Smooth muscle cell (in vitro differentiated cells): ENCODE measurements around the gene ARHGAP19. TPM values are rescaled to one million over a fixed set of nuclear protein-coding genes. Genes with fewer than 3 reads are reported as not detected.
A peak's percentile ranks its signal among the peaks of the same experiment; 100 is the strongest.
"Not testable (repeated sequence)": the region's sequence is repeated elsewhere in the genome, so short reads cannot be mapped to it uniquely, and the experiment has no call there.

Experiments
- DNase-seq: peaks from one replicate; lab custom pipeline; 2025; ENCODE audit not compliant: unreplicated experiment; lab: John Stamatoyannopoulos, UW
- H2AFZ ChIP-seq: fragments of 200-600 bp; sonication (generic); 2 replicates; pipeline ENCODE4 v1.6.0; 2016; ENCODE audit warnings: antibody characterized with exemption, low read depth, mild to moderate bottlenecking
- H3F3A ChIP-seq: fragments of 200-600 bp; sonication (generic); 2 replicates; pipeline ENCODE4 v1.6.0; 2017; ENCODE audit warnings: antibody characterized with exemption, low read depth
- H3K27ac ChIP-seq: fragments of 200-600 bp; sonication (generic); 2 replicates; pipeline ENCODE4 v1.5.1; 2016; ENCODE audit warnings: low read depth, mild to moderate bottlenecking
- H3K27me3 ChIP-seq: fragments of 200-600 bp; sonication (generic); 2 replicates; pipeline ENCODE4 v1.6.1; 2016; ENCODE audit warnings: low read depth, mild to moderate bottlenecking
- H3K36me3 ChIP-seq: fragments of 200-600 bp; sonication (generic); 2 replicates; pipeline ENCODE4 v1.5.1; 2016; ENCODE audit warnings: low read depth
- H3K4me1 ChIP-seq: fragments of 200-600 bp; sonication (generic); 2 replicates; pipeline ENCODE4 v1.5.1; 2016; ENCODE audit warnings: low read depth
- H3K4me2 ChIP-seq: fragments of 200-600 bp; sonication (generic); 2 replicates; pipeline ENCODE4 v1.6.0; 2016; ENCODE audit warnings: mild to moderate bottlenecking
- H3K4me3 ChIP-seq: fragments of 200-600 bp; sonication (generic); 2 replicates; pipeline ENCODE4 v1.5.1; 2016; ENCODE audit warnings: mild to moderate bottlenecking
- H3K79me2 ChIP-seq: fragments of 200-600 bp; sonication (generic); 2 replicates; pipeline ENCODE4 v1.6.0; 2016; ENCODE audit warnings: low read depth, mild to moderate bottlenecking
- H3K9ac ChIP-seq: fragments of 200-600 bp; sonication (generic); 2 replicates; pipeline ENCODE4 v1.6.0; 2016; ENCODE audit warnings: low read depth
- H3K9me3 ChIP-seq: fragments of 200-600 bp; sonication (generic); replicated peaks from 2 replicates; pipeline ENCODE4 v1.5.1; 2016; ENCODE audit warnings: low read depth
- H4K20me1 ChIP-seq: fragments of 200-600 bp; sonication (generic); 2 replicates; pipeline ENCODE4 v1.6.0; 2016; ENCODE audit warnings: low read depth
- WGBS: methylation state at CpG from one replicate; pipeline ENCODE4 v1.1.7; 2016; ENCODE audit warnings: low lambda C conversion rate; 5-methylcytosine and 5-hydroxymethylcytosine counted together
- polyA plus RNA-seq: library from polyadenylated mRNA; unstranded; fragments of >200 nt; fragmentation: Nextera tagmentation; extraction: Ambion mirVana; gene quantifications from 2 replicates; pipeline ENCODE4 v1.2.1, GENCODE V29; 2016
- total RNA-seq: library from RNA; depleted of rRNA; stranded (reverse); fragments of >200 nt; gene quantifications from 2 replicates; pipeline ENCODE4 v1.2.3, GENCODE V29; 2014
- TF ChIP-seq, protein P1 (sequence below): fragments of 200-600 bp; sonication (generic); IDR thresholded peaks from 2 replicates; pipeline ENCODE4 v1.5.1; 2017; ENCODE audit warnings: borderline replicate concordance, mild to moderate bottlenecking, antibody characterized with exemption; ENCODE audit not compliant: insufficient read depth, poor library complexity, severe bottlenecking

The ARHGAP19 gene
- total and polyA plus RNA-seq, 2 experiments from 2014 or later = 3.5 to 20.5 TPM

DNA sequence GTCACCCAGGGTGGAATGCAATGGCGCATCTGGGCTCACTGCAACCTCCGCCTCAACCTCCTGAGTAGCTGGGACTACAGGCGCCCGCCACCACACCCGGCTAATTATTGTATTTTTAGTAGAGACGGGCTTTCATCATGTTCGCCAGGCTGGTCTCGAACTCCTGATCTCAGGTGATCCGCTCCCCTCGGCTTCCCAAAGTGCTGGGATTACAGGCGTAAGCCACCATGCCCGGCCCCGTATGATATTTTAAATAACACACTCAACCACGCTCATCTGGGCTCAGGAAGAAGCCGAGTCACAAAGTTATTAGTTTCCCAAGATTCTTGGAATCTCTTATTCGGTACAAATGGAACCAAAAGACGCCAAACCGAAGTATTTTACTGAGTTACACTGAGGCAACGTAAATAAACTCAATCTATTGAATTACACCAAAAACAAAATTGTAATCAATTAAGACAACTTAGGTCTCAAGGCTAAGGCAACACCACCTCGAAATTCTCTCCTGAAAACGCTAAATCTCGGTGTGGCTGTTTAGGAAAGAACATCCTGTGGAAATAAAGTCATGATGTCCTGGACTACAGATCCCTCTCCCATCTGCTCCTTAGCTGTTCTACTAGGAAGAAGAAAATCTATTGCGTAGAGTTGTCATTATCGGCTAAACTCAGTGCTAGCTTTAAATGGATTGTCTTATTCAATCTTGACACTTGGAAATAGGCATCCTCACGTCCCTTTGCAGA lies 910 bp downstream of the ARHGAP19 start:
- no peaks in the 10 kb centered on the region for H3K36me3 ChIP-seq
- H3K9me3 ChIP-seq = no peaks in the 10 kb centered on the region
- WGBS = 62% methylated on average over 25 of the region's 25 CpGs
- peaks cover 25% of the 10 kb centered on the region for H3K79me2 ChIP-seq
- H3K4me2 ChIP-seq = peak overlapping the region; percentile 86
- H3K4me3 ChIP-seq = peak overlapping the region; percentile 67
- no peaks in the 10 kb centered on the region for H3K27me3 ChIP-seq
- no peak for DNase-seq
- peaks cover 6% of the 10 kb centered on the region for H3K4me1 ChIP-seq
- no peaks in the 10 kb centered on the region for H4K20me1 ChIP-seq
- peak overlapping the region; percentile 81 for H2AFZ ChIP-seq
- peak overlapping the region; percentile 94 for H3K27ac ChIP-seq
- H3F3A ChIP-seq = peaks cover 6% of the 10 kb centered on the region
- peak overlapping the region; percentile 93 for H3K9ac ChIP-seq
- TF ChIP-seq, protein P1, sequence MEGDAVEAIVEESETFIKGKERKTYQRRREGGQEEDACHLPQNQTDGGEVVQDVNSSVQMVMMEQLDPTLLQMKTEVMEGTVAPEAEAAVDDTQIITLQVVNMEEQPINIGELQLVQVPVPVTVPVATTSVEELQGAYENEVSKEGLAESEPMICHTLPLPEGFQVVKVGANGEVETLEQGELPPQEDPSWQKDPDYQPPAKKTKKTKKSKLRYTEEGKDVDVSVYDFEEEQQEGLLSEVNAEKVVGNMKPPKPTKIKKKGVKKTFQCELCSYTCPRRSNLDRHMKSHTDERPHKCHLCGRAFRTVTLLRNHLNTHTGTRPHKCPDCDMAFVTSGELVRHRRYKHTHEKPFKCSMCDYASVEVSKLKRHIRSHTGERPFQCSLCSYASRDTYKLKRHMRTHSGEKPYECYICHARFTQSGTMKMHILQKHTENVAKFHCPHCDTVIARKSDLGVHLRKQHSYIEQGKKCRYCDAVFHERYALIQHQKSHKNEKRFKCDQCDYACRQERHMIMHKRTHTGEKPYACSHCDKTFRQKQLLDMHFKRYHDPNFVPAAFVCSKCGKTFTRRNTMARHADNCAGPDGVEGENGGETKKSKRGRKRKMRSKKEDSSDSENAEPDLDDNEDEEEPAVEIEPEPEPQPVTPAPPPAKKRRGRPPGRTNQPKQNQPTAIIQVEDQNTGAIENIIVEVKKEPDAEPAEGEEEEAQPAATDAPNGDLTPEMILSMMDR = no peak

- H4K20me1 ChIP-seq, H2AFZ ChIP-seq, H3K27me3 ChIP-seq, DNase-seq, H3F3A ChIP-seq, H3K4me1 ChIP-seq, H3K36me3 ChIP-seq, H3K9ac ChIP-seq, H3K9me3 ChIP-seq: not testable (repeated sequence)
- Histone ChIP-seq H3K27ac (peak overlapping the region; percentile 94), H3K79me2 (peaks cover 25% of the 10 kb centered on the region), H3K4me3 (peak overlapping the region; percentile 67), H3K4me2 (peak overlapping the region; percentile 86)
- WGBS = 89% methylated on average over 17 of the region's 17 CpGs
Observed at GRCh38 chr10:97290576-97291356, 1.7 kb downstream of the ARHGAP19 start.

GRCh38 chr10:97290076-97290475 lies 2.4 kb downstream of the ARHGAP19 start:
- peaks cover 25% of the 10 kb centered on the region for H3K79me2 ChIP-seq
- not testable (repeated sequence) for H3K36me3 ChIP-seq, DNase-seq, H3K4me1 ChIP-seq, H3K9me3 ChIP-seq, H2AFZ ChIP-seq, H3K4me2 ChIP-seq, H4K20me1 ChIP-seq, H3K27ac ChIP-seq, H3F3A ChIP-seq, H3K9ac ChIP-seq, H3K4me3 ChIP-seq, H3K27me3 ChIP-seq
- WGBS = 95% methylated on average over 13 of the region's 13 CpGs

- no peak overlapping the region for H3K4me3 ChIP-seq
- H3K4me2 ChIP-seq = no peak overlapping the region
- H3K4me1 ChIP-seq = no peaks in the 10 kb centered on the region
- no peak overlapping the region for H3K9ac ChIP-seq
- no peaks in the 10 kb centered on the region for H3K9me3 ChIP-seq
- H3K36me3 ChIP-seq = no peaks in the 10 kb centered on the region
- no peak overlapping the region for H2AFZ ChIP-seq
- H3K27me3 ChIP-seq = no peaks in the 10 kb centered on the region
- H3F3A ChIP-seq = no peaks in the 10 kb centered on the region
- 97% methylated on average over 3 of the region's 3 CpGs for WGBS
- no peak overlapping the region for H3K27ac ChIP-seq
- H3K79me2 ChIP-seq = peaks cover 17% of the 10 kb centered on the region
- H4K20me1 ChIP-seq = peaks cover 5% of the 10 kb centered on the region
- no peak for DNase-seq
- TF ChIP-seq, protein P1 = no peak
Observed at GRCh38 chr10:97280783-97281182, 11.7 kb downstream of the ARHGAP19 start.
